ENCODE data around the gene RAB8B. TPM values are rescaled to one million over a fixed set of nuclear protein-coding genes. Genes with fewer than 3 reads are reported as not detected.

The RAB8B gene
- total and polyA plus RNA-seq, 3 donors from 2014 or later: 19.3 to 38.7 (median 20.8) TPM

GRCh38 chr15:63299943-63300575 is 110.7 kb downstream of the RAB8B start:
- Histone ChIP-seq H3K27ac (no peak overlapping the region), H3K36me3 (ENCODE audit: low read depth, missing control alignments) (no peaks in the 10 kb centered on the region), H3K9me3 (no peaks in the 10 kb centered on the region), H3K4me3 (no peak overlapping the region), H3K27me3 (no peaks in the 10 kb centered on the region), H3K4me1 (no peaks in the 10 kb centered on the region)
- intact Hi-C loops (cut with DNase I; ENCODE audit: low total_unique reads): no loop called here
- no peak for TF ChIP-seq POLR2A (IDR thresholded peaks at IDR 0.05)
- TF ChIP-seq, protein P1, sequence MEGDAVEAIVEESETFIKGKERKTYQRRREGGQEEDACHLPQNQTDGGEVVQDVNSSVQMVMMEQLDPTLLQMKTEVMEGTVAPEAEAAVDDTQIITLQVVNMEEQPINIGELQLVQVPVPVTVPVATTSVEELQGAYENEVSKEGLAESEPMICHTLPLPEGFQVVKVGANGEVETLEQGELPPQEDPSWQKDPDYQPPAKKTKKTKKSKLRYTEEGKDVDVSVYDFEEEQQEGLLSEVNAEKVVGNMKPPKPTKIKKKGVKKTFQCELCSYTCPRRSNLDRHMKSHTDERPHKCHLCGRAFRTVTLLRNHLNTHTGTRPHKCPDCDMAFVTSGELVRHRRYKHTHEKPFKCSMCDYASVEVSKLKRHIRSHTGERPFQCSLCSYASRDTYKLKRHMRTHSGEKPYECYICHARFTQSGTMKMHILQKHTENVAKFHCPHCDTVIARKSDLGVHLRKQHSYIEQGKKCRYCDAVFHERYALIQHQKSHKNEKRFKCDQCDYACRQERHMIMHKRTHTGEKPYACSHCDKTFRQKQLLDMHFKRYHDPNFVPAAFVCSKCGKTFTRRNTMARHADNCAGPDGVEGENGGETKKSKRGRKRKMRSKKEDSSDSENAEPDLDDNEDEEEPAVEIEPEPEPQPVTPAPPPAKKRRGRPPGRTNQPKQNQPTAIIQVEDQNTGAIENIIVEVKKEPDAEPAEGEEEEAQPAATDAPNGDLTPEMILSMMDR (IDR thresholded peaks at IDR 0.05): no peak
- 90% methylated on average over 7 of the region's 7 CpGs for WGBS, 2 donors
- DNase-seq: no peak

- no peaks in the 10 kb centered on the region for H3K4me1 ChIP-seq
- no peak overlapping the region for H3K27ac ChIP-seq
Measured at GRCh38 chr15:63301088-63301487, 111.7 kb downstream of the RAB8B start.

DNA sequence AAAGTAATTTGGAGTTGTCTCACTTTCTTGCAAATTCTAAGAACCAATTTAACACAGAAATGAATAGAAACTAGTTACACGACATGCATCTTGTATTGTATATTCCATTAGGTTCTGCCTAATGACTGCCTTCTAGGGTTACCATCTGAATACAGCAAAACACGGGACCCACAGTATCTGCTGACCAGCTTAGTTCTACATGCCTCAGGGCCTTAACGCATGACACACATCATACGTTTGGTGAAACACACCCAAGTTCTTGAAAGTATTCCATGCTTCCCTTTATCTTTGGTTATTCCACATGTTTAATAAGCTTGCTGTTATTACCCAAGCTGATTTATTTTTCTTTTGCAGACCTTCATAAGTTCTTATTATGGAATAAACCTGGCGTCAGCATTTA is 115.9 kb downstream of the RAB8B start:
- no peak overlapping the region for H3K4me3 ChIP-seq
- no peak overlapping the region for H3K27ac ChIP-seq
- intact Hi-C loops (cut with DNase I; ENCODE audit: low total_unique reads): no loop called here
- DNase-seq: no peak
- H3K9me3 ChIP-seq: no peaks in the 10 kb centered on the region
- no peaks in the 10 kb centered on the region for H3K4me1 ChIP-seq
- no peak for TF ChIP-seq POLR2A (IDR thresholded peaks at IDR 0.05)
- TF ChIP-seq, protein P1 (IDR thresholded peaks at IDR 0.05): no peak
- WGBS, 2 donors: 87 to 93% methylated on average over 5 of the region's 5 CpGs
- H3K36me3 ChIP-seq (ENCODE audit: low read depth, missing control alignments): no peaks in the 10 kb centered on the region
- no peaks in the 10 kb centered on the region for H3K27me3 ChIP-seq

More at GRCh38 chr15:63301088-63301487, 111.7 kb downstream of the RAB8B start:
- H3K27me3 ChIP-seq: no peaks in the 10 kb centered on the region
- no peaks in the 10 kb centered on the region for H3K36me3 ChIP-seq (ENCODE audit: low read depth, missing control alignments)
- no peaks in the 10 kb centered on the region for H3K9me3 ChIP-seq
- intact Hi-C loops (cut with DNase I; ENCODE audit: low total_unique reads): no loop called here
- H3K4me3 ChIP-seq: no peak overlapping the region
- WGBS, 2 donors: 96 to 100% methylated on average over 1 of the region's 1 CpG
- TF ChIP-seq, protein P1 (IDR thresholded peaks at IDR 0.05): no peak
- TF ChIP-seq POLR2A (IDR thresholded peaks at IDR 0.05): no peak
- DNase-seq: no peak

DNA sequence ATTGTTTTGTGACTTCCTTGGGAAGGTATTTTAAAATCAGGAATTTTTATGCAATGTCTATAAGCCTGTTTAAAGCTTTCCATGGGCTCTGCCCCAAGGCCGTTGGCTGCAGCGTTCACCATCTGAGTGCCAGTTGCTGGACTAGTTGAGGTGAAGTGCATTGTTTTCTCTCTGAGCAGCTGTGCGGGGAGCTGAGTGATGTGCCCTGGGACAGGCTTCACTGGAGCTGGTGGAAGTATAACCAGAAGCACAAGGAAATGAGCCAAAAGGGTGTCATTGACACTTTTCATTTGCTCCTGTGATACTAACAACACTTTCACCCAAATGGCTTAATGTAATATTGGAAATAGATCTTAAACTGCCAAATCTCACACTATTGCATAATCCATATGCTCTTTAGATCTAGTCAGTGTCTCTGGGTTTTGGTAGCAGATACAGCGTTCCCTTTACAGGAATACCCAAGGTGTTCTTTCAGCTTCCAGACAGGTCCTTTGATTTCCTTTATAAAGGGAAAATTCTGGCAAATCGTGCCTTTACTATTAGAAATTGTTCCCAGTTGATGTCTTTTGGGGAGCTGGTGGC is 117.2 kb downstream of the RAB8B start:
- no peak for DNase-seq
- Histone ChIP-seq H3K9me3 (no peaks in the 10 kb centered on the region), H3K36me3 (ENCODE audit: low read depth, missing control alignments) (no peaks in the 10 kb centered on the region), H3K4me1 (no peaks in the 10 kb centered on the region), H3K27me3 (no peaks in the 10 kb centered on the region), H3K27ac (no peak overlapping the region), H3K4me3 (no peak overlapping the region)
- intact Hi-C loops (cut with DNase I; ENCODE audit: low total_unique reads): no loop called here
- TF ChIP-seq POLR2A (IDR thresholded peaks at IDR 0.05): no peak
- TF ChIP-seq, protein P1 (IDR thresholded peaks at IDR 0.05): no peak
- WGBS, 2 donors: 92 to 95% methylated on average over 5 of the region's 5 CpGs

GRCh38 chr15:63308491-63308890 is 119.1 kb downstream of the RAB8B start:
- Histone ChIP-seq H3K9me3 (no peaks in the 10 kb centered on the region), H3K36me3 (ENCODE audit: low read depth, missing control alignments) (no peaks in the 10 kb centered on the region), H3K4me1 (no peaks in the 10 kb centered on the region), H3K27me3 (no peaks in the 10 kb centered on the region), H3K4me3 (no peak overlapping the region), H3K27ac (no peak overlapping the region)
- whole genome bisulfite sequencing, 2 donors: 80 to 87% methylated on average over 4 of the region's 4 CpGs
- DNase-seq: no peak
- intact Hi-C loops (cut with DNase I; ENCODE audit: low total_unique reads): no loop called here
- TF ChIP-seq, protein P1 (IDR thresholded peaks at IDR 0.05): no peak
- no peak for TF ChIP-seq POLR2A (IDR thresholded peaks at IDR 0.05)

Data from testis (tissue), 3 donors.